GM21360 (cell line): ENCODE measurements around the gene ZEB2.
A peak's percentile ranks its signal among the peaks of the same experiment; 100 is the strongest.
"Not testable (repeated sequence)": the region's sequence is repeated elsewhere in the genome, so short reads cannot be mapped to it uniquely, and the experiment has no call there.

ENCODE experiments used
- ATAC-seq: cut with Tn5 transposase; IDR thresholded peaks from one replicate; pipeline ENCODE4 v1.9.1; 2021; ENCODE audit warnings: mild to moderate bottlenecking, moderate library complexity; ENCODE audit not compliant: unreplicated experiment

ZEB2 gene

DNA sequence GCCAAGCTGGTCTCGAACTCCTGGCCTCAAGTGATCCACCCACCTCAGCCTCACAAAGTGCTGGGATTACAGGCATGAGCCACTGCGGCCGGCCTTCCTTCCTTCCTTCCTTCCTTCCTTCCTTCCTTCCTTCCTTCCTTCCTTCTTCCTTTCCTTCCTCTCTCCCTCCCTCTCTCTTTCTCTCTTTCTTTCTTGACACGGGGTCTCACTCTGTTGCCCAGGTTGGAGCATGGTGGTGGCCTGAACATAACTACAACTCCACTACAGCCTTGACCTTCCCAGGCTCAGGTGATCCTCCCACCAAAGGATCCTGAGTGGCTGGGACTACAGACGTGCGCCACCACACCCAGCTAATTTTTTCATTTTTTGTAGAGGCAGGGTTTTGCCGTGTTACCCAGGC lies 155.7 kb downstream of the ZEB2 start:
- not testable (repeated sequence) for ATAC-seq

DNA sequence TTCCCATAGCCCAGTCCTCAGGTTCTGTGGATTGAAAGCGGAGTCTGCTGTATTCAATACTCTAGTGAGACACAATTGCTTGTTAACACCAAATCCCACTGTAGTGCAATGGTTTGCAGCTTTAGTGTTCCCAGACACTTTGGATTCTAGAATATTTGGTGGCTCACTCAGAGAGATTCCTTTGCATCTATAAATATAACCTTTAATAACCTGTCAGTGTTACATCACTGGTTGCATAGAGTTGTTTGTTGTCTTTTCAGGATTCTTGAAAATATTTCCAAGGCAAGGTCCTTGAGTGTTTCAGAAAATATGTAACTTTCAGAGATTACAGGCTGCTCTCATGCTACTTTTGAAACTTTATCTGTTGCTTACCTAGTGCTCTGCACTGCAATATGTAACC lies 157.5 kb downstream of the ZEB2 start:
- no peak for ATAC-seq

DNA sequence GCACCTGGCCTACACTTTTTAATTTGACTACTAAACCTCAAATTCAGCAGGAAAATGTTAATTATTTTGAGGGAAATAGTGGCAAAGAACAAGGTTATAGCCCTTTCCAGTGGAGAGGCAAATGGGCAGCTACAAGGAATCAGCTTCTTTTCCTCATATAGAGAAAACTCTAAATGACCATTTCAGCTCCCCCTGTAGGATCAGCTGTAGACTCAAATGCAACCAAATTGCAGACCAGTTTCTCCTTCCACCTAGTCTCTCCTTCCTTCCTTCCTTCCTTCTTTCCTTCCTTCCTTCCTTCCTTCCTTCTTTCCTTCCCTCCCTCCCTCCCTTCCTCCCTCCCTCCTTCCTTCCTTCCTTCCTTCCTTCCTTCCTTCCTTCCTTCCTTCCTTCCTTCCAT lies 158.2 kb downstream of the ZEB2 start:
- ATAC-seq, result no peak

DNA sequence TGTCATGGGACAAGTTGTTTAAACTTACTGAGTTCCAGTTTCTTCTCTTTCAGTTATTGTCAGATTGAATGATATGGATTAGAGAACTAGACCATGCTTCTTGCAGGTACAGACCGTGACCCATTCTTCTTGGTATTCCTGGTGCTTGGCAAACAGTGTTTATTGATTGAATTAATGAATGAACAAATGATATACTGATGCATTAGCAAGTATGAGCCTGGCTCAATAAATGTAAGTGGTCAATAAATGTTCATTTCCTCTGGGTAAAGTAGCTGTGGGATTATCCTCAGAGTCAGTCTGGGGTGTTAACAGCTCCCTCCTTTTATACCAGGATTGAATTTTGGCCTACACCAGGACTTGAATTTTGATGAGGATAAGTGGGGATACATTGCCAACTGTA lies 160.2 kb downstream of the ZEB2 start:
- no peak for ATAC-seq

DNA sequence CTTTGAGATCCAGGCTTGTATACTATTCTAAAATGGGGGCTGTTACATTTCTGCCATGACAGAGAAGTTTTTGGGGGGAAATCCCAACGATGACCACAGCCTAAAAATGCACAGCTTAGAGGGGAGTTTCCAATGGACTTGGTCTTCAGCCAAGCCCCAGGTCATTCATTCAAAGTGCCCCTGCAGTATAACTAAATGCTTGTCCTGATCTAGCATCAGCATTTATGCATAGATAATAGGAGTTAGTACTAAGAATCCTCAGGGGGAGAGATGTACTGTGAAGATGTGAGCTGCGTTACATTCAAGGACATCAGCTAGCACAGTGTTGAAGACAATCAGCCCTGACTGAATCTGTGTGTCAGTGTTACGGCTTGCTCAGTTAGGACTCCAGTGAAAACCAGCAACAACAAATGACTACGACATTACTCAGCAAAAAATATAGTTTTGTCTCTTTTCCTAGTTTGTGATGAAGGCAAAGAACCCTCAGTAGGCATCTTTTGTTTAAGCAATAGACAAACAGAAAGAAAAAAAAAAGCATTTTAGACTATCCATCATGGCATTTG lies 160.9 kb downstream of the ZEB2 start:
- peak; percentile 53 for ATAC-seq

DNA sequence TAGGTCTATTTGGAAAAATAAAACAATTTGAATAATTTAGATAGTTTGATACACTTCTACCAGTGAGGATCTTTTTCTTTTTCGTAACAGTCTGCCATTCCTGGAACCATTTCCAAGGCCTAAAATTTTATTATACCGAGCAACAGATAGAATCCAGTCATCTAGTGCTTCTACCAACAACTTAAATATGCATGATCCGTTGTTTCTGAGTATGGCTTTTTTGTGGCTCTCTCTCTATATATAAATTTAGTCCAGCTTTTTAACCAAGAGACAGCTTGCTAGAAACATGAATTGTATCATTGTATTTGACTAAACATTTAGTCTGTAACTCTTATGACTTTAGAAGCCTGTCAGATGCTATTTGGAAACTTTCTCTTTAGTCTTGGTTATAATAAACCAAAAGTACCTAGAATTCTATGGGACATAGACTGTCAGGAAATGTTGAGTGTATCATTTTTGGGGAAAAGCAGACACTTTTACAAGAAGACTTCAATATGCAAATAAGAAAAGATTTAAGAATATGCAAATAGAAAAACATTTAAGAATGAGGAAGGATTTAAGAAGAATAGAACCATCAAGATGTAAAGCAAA lies 161.4 kb downstream of the ZEB2 start:
- ATAC-seq, result peak; percentile 10

DNA sequence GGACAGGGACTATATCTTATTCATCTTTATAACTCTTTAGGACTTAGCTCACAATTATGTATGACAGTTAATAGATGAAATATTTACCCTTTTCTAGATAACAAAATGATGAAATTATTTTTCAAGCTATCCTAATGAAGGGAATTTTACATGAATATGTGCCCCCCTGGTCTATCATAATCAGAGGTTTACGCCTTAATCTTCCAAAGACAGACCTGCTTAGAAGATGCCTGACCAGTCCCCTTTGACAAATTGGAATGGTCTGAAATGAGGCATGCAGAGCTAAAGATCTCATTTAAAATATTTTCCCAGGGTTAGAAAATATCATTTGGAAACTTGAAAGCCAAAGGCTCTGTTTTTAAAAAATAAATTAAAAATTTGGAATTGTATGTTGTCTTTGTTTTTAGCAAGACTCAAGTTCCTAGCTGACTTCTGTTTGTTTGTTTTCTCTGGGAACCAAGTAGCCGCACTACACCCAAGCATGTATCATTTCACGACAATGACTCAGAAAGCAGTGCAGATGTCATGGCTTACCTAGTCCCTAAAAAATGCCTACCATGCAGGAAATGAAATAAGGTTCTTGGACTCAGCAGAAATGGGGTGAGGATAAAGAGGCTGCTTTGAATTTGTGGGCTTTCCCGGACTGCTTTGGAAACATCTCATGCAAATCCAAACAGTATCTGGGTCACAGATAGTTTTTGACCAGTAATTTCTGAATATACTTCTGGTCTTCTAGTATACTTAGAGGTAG lies 162.1 kb downstream of the ZEB2 start:
- peak; percentile 91 for ATAC-seq

DNA sequence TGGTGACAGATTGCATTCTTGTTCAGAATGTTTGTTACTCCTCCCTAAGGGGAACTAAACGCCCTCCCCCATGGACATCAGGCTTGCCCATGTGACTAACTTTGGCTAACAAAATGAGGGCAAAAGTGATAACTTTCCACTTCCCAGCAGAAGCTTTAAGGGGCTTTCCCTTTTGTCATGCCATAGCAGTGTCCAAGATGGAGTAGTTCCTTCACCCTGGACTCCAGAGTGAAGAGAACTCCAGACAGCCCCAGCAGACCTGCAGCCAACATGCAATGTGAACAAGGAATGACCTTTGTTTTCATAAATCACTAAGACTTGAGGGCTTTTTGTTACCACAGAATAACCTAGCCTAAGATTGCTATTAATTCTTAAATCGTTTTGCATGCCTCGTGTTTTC lies 163.5 kb downstream of the ZEB2 start:
- ATAC-seq, result no peak

DNA sequence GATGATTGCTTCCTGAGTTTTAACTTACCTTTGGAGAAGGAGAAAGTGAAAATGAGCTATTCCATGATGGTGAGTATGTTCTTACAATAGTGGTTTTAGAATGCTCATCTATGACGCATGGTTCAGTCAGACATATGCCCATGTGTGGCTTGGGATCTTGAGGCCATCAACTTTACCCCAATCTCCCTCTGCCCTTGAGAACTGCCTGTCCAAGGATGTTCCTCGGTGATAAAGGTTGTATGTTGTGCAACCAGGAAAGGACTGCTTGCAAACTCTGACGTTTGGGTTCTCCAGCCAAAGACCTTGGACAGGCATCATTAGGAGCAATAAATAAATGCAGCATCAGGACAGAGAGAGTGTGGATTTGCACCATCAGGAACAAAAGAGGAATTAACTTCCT lies 165.0 kb downstream of the ZEB2 start:
- ATAC-seq, result no peak

DNA sequence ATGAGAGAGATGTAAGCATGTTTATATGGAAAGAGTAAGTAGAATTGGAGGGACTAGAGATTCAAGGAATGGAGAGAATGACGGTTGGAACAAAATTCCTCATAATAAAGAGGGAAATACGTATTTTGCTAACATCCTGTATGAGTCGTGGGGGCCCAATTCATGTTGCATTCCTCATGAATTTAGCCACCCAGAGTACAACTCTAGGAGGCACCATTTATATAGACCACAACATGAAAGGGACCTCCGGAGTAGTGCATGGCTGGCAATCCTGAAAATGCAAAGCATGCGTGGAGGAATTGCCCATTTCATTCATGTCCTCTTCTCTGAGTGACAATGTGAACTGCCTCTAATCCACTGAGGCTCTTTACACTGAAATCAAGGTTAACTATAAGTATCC lies 168.2 kb downstream of the ZEB2 start:
- ATAC-seq, result no peak

DNA sequence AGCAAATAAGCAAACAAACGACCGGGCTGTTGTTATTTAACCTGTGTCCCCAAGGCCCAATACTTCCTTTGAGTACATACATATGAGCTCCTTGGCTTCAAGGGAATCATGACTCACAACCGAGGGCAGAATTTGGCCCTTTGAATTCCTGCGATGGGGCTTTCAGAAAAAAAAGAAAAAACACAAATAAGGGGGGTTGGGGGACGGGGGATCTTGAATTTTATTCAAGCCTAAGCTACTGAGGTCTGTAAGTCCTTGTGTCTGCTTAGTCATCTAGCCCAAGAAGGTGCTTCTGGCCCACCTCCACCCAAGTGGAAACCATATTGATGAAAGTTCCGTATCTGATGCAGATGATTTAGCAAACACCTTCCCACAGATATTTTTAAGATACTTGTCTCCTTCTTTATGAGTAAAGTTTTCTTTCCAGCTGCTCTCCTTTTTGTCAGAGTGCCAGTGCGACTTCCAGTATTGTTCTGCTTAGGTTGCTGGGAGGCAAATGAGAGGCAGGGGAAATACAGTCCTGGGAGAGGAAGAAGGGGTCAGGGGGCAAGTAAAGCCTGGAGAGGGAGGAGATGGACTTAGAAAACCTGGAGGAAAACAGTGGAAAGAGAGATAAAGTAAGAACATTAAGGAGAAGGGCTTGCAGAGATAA lies 169.6 kb downstream of the ZEB2 start:
- ATAC-seq, result no peak

DNA sequence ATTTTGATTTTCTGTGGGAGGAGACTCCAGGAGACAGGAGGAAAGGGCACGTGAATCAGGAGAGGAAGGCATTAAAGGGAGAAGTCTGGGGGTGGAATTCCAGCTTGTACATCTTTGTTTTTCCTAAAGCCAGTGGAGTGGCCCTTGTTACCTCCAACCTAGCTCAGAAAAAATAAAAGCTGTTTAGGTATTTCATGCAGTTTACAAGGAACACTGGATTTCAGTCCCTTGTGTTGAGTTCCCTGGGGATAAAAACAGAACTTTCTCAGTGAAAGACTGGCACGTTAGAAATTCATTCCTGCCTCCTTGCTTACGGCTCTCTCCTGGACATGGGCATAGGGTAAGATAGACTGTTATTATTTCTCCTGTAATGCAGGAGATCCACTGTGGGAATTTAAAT lies 170.2 kb downstream of the ZEB2 start:
- ATAC-seq, result no peak

DNA sequence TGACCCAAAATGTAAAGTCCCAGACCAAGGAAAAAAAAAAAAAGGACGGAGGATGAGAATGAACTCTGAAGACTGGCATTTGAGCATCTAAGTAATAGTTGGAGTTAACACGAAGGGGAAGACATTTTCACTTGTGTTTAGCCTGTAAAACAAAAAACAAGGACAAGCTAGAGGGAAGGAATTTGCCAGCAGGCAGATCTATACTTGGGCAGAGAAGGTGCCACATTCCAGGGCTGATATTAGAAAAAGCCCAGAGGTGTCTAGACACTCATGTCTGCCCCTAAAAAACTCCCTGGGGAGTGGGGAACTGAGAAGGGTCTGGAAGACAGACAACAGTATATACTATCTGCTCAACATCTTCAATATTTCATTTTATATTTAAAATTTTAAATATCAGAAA lies 171.1 kb downstream of the ZEB2 start:
- no peak for ATAC-seq

DNA sequence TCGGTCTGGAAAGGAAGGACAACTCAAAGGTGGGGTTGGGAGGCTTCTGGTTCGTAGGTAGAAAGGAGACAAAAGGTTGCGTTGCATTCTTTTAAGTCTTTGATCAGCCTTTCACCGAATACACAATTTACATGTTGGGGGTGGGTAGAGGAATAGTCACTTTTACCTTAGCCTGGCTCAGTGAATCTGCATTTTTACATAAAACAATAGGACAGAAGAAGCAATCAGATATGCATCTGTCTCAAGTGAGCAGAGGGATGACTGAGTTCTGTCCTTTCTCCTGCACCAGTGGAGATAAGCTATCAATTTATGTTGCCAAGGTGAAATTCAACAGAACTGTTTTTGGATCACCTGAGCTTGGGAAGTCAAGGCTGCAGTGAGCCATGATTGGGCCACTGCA lies 173.7 kb downstream of the ZEB2 start:
- ATAC-seq, result no peak

DNA sequence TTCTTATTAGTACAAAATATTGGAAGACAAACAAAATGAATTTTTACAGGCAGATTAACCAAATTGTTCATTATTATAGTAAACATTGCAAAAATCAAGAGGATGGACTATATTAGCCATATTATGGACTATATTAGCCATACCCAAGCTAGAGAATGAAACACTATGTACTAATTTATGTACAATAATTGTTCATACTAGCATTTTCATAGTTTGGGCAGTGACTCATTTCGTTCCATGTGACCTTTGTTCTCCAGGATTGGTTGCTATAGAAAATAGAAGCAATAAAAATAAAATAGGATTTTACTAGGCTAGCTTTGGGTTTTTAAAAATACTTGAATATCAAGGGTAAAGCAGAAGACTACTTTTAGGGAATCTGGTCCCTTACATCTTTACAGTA lies 176.8 kb downstream of the ZEB2 start:
- ATAC-seq, result no peak

DNA sequence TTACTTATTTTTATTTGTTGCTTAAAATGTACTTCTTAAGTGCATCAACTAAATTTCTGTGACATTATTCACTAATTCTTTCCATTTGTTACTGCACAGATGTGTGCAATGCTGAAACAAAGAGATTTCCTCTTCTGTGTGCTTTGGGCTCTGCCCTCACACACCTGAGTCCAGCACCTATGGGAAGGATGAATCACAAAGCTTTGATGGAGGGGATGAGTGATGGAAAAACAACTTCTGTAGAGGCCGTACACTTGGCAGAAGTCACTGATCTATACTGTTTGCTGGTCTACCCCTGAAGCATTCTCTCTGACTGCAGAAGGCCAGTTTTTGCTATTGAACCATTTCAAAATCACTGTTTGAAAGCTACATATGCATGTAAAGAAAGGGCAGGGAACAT lies 178.4 kb downstream of the ZEB2 start:
- no peak for ATAC-seq

DNA sequence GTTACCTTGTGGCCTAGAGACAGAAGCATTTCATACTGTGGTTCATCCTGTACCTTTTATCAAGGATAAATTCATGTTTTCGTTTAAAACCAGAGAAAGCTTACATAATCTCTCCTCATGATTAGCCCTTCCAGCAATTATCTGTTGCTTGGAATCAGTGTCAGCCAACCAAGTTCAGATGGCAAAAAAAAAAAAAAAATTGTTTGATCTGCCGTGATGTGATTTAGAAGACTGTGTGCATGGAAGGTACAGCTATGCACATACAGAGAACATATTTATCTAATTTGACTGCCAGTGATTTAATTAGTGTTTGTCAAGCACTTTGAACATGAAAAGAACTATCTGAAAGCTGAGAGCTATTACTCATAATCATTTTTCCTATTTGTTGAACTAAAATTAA lies 180.9 kb downstream of the ZEB2 start:
- no peak for ATAC-seq

DNA sequence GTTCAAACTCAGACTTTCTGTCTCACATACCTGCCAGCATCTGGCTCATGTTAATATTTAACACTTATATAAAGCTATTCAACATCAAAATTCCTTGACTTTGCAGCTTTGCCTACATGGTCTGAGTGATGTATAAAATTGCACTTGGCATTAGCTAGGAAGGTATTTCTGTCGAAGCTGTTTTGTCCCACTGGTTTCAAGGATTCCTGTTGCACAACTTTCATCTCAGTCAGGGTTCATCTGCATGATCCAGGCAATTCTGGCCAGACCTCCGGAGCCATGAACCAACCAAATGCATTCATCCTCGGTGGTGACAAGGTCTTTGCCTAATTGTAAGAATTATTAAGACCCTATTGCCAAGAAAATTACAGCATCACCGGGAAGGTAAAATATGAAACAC lies 185.4 kb downstream of the ZEB2 start:
- no peak for ATAC-seq
